GM21367 (cell line): Measurements from ENCODE around the gene MPEG1.

Source experiments
- ATAC-seq: cut with Tn5 transposase; IDR thresholded peaks from one replicate; pipeline ENCODE4 v1.9.1; 2021; ENCODE audit not compliant: unreplicated experiment

MPEG1 gene

GRCh38 chr11:59189986-59190385 is 22.7 kb downstream of the MPEG1 start:
- ATAC-seq = no peak

- ATAC-seq = no peak
Measured at GRCh38 chr11:59188954-59189353, 23.8 kb downstream of the MPEG1 start.

GRCh38 chr11:59187587-59187986 is 25.1 kb downstream of the MPEG1 start:
- ATAC-seq = no peak

GRCh38 chr11:59187035-59187434 is 25.7 kb downstream of the MPEG1 start:
- ATAC-seq = no peak

GRCh38 chr11:59186130-59186594 is 26.6 kb downstream of the MPEG1 start:
- ATAC-seq = no peak

GRCh38 chr11:59185386-59185945 is 27.3 kb downstream of the MPEG1 start:
- ATAC-seq = no peak

GRCh38 chr11:59184691-59185339 is 27.9 kb downstream of the MPEG1 start:
- ATAC-seq = no peak

GRCh38 chr11:59183771-59184170 is 29.0 kb downstream of the MPEG1 start:
- no peak for ATAC-seq

- ATAC-seq = no peak
Measured at GRCh38 chr11:59182457-59183151, 30.1 kb downstream of the MPEG1 start.

GRCh38 chr11:59181746-59182456 is 30.8 kb downstream of the MPEG1 start:
- no peak for ATAC-seq

GRCh38 chr11:59180907-59181306 is 31.8 kb downstream of the MPEG1 start:
- ATAC-seq = no peak

GRCh38 chr11:59180168-59180776 is 32.5 kb downstream of the MPEG1 start:
- ATAC-seq = no peak

- ATAC-seq = no peak
Measured at GRCh38 chr11:59179121-59179520, 33.6 kb downstream of the MPEG1 start.

GRCh38 chr11:59178402-59178801 is 34.3 kb downstream of the MPEG1 start:
- no peak for ATAC-seq

GRCh38 chr11:59176330-59176729 is 36.4 kb downstream of the MPEG1 start:
- ATAC-seq = no peak

- no peak for ATAC-seq
Measured at GRCh38 chr11:59175091-59175501, 37.6 kb downstream of the MPEG1 start.

- ATAC-seq = no peak
Measured at GRCh38 chr11:59174664-59175033, 38.1 kb downstream of the MPEG1 start.

GRCh38 chr11:59173964-59174663 is 38.6 kb downstream of the MPEG1 start:
- ATAC-seq = no peak

- no peak for ATAC-seq
Measured at GRCh38 chr11:59173080-59173963, 39.4 kb downstream of the MPEG1 start.
